GM21515 (cell line): ENCODE measurements around the gene PDLIM4.

Experiments used
- ATAC-seq: cut with Tn5 transposase; IDR thresholded peaks from one replicate; pipeline ENCODE4 v1.9.1; 2021; ENCODE audit not compliant: unreplicated experiment

PDLIM4 gene

GRCh38 chr5:132257131-132258101 is at the start of gene PDLIM4:
TSS of gene PDLIM4 (plus strand) at chr5:132257696. CDS start at chr5:132257735, 39 bp downstream.
- ATAC-seq: no peak

- ATAC-seq: no peak
These were observed 49.7 kb upstream of the PDLIM4 start for GRCh38 chr5:132207778-132208177.

- no peak for ATAC-seq
These were observed 48.4 kb upstream of the PDLIM4 start for GRCh38 chr5:132209131-132209530.

GRCh38 chr5:132209901-132210545 is 47.5 kb upstream of the PDLIM4 start:
- no peak for ATAC-seq

- ATAC-seq: no peak
These were observed 46.6 kb upstream of the PDLIM4 start for GRCh38 chr5:132210944-132211343.

- ATAC-seq: no peak
These were observed 45.7 kb upstream of the PDLIM4 start for GRCh38 chr5:132211787-132212186.

GRCh38 chr5:132213666-132214065 is 43.8 kb upstream of the PDLIM4 start:
- no peak for ATAC-seq

GRCh38 chr5:132214491-132214890 is 43.0 kb upstream of the PDLIM4 start:
- no peak for ATAC-seq

GRCh38 chr5:132215329-132215728 is 42.2 kb upstream of the PDLIM4 start:
- ATAC-seq: no peak

GRCh38 chr5:132218321-132218720 is 39.2 kb upstream of the PDLIM4 start:
- ATAC-seq: no peak

GRCh38 chr5:132219289-132219970 is 38.1 kb upstream of the PDLIM4 start:
- no peak for ATAC-seq

- ATAC-seq: no peak
These were observed 37.5 kb upstream of the PDLIM4 start for GRCh38 chr5:132219981-132220380.

GRCh38 chr5:132220491-132220890 is 37.0 kb upstream of the PDLIM4 start:
- ATAC-seq: no peak

- ATAC-seq: peak; percentile 14
These were observed 35.5 kb upstream of the PDLIM4 start for GRCh38 chr5:132221781-132222648.

GRCh38 chr5:132222649-132223038 is 34.9 kb upstream of the PDLIM4 start:
- peak; percentile 47 for ATAC-seq

- ATAC-seq: no peak
These were observed 33.6 kb upstream of the PDLIM4 start for GRCh38 chr5:132223861-132224260.

GRCh38 chr5:132224716-132225115 is 32.8 kb upstream of the PDLIM4 start:
- ATAC-seq: no peak

GRCh38 chr5:132225165-132226032 is 32.1 kb upstream of the PDLIM4 start:
- ATAC-seq: no peak

- ATAC-seq: no peak
These were observed 30.8 kb upstream of the PDLIM4 start for GRCh38 chr5:132226516-132227234.
